Hepatocyte (in vitro differentiated cells): ENCODE data around the gene DCT. TPM values are rescaled to one million over a fixed set of nuclear protein-coding genes. Genes with fewer than 3 reads are reported as not detected.

Experiments used
- DNase-seq: peaks from one replicate; pipeline ENCODE4 v3.0.0-alpha.2; 2016; ENCODE audit warnings: low spot score
- H2AFZ ChIP-seq: fragments of 200-600 bp; sonication (generic); 2 replicates; pipeline ENCODE4 v1.6.0; 2016; ENCODE audit warnings: antibody characterized with exemption, mild to moderate bottlenecking
- H3K27ac ChIP-seq: fragments of 200-600 bp; sonication (generic); 2 replicates; pipeline ENCODE4 v1.5.1; 2016; ENCODE audit warnings: mild to moderate bottlenecking
- H3K27me3 ChIP-seq: fragments of 200-600 bp; sonication (generic); 2 replicates; pipeline ENCODE4 v1.6.1; 2016
- H3K36me3 ChIP-seq: fragments of 200-600 bp; sonication (generic); replicated peaks from 2 replicates; pipeline ENCODE4 v1.5.1; 2016; ENCODE audit warnings: low read depth; ENCODE audit not compliant: insufficient read depth
- H3K4me1 ChIP-seq: fragments of 200-600 bp; sonication (generic); 2 replicates; pipeline ENCODE4 v1.5.1; 2016; ENCODE audit warnings: mild to moderate bottlenecking, moderate library complexity; ENCODE audit not compliant: insufficient read depth
- H3K4me2 ChIP-seq: fragments of 200-600 bp; sonication (generic); 2 replicates; pipeline ENCODE4 v1.6.0; 2016
- H3K4me3 ChIP-seq: fragments of 200-600 bp; sonication (generic); 2 replicates; pipeline ENCODE4 v1.5.1; 2016; ENCODE audit warnings: mild to moderate bottlenecking
- H3K79me2 ChIP-seq: fragments of 200-600 bp; sonication (generic); 2 replicates; pipeline ENCODE4 v1.6.0; 2017; ENCODE audit warnings: mild to moderate bottlenecking
- H3K9me2 ChIP-seq: fragments of 200-600 bp; sonication (generic); replicated peaks from 2 replicates; pipeline ENCODE4 v1.6.0; 2017; ENCODE audit warnings: mild to moderate bottlenecking; ENCODE audit not compliant: insufficient read depth
- H3K9me3 ChIP-seq: fragments of 200-600 bp; sonication (generic); 2 replicates; pipeline ENCODE4 v1.5.1; 2016; ENCODE audit warnings: low read depth, mild to moderate bottlenecking
- H4K20me1 ChIP-seq: fragments of 200-600 bp; sonication (generic); 2 replicates; pipeline ENCODE4 v1.6.0; 2016; ENCODE audit warnings: mild to moderate bottlenecking; ENCODE audit not compliant: insufficient read depth, poor library complexity, severe bottlenecking
- CTCF ChIP-seq: fragments of 200-600 bp; sonication (generic); IDR thresholded peaks from 2 replicates; pipeline ENCODE4 v1.5.1; 2016; ENCODE audit warnings: antibody characterized with exemption, mild to moderate bottlenecking; ENCODE audit not compliant: poor library complexity
- EZH2 ChIP-seq: fragments of 200-600 bp; sonication (generic); IDR thresholded peaks from 2 replicates; pipeline ENCODE4 v1.6.1; 2016; ENCODE audit warnings: antibody characterized with exemption, mild to moderate bottlenecking, borderline replicate concordance
- EZH2phosphoT487 ChIP-seq: fragments of 200-600 bp; sonication (generic); IDR thresholded peaks from one replicate; pipeline ENCODE4 v1.6.1; 2018; ENCODE audit warnings: antibody characterized with exemption, mild to moderate bottlenecking, low read depth, moderate library complexity; ENCODE audit not compliant: unreplicated experiment, severe bottlenecking
- WGBS: methylation state at CpG from one replicate; pipeline ENCODE4 v1.1.6; 2016; ENCODE audit warnings: low lambda C conversion rate; ENCODE audit errors: missing lambda C conversion rate; 5-methylcytosine and 5-hydroxymethylcytosine counted together
- polyA plus RNA-seq: library from polyadenylated mRNA; unstranded; fragments of >200 nt; fragmentation: Nextera tagmentation; extraction: Ambion mirVana; gene quantifications from 2 replicates; pipeline ENCODE4 v1.2.1, GENCODE V29; 2016
- total RNA-seq: library from RNA; depleted of rRNA; stranded (reverse); fragments of >200 nt; gene quantifications from 2 replicates; pipeline ENCODE4 v1.2.3, GENCODE V29; 2014

Gene DCT
- total and polyA plus RNA-seq, 2 experiments from 2014 or later = not detected

GRCh38 chr13:94400874-94401273, 78.6 kb downstream of the DCT start:
- no peak overlapping the region for H3K4me3 ChIP-seq
- H3K36me3 ChIP-seq = no peaks in the 10 kb centered on the region

GRCh38 chr13:94399812-94400211, 79.7 kb downstream of the DCT start:
- no peak for DNase-seq
- TF ChIP-seq EZH2 (no peak), EZH2phosphoT487 (no peak), CTCF (no peak)
- Histone ChIP-seq H3K9me3 (no peaks in the 10 kb centered on the region), H3K4me3 (no peak overlapping the region), H3K4me1 (no peaks in the 10 kb centered on the region), H3K27ac (no peak overlapping the region), H3K27me3 (no peaks in the 10 kb centered on the region), H2AFZ (no peak overlapping the region), H4K20me1 (no peaks in the 10 kb centered on the region), H3K79me2 (no peaks in the 10 kb centered on the region), H3K36me3 (no peaks in the 10 kb centered on the region), H3K4me2 (no peak overlapping the region), H3K9me2 (no peaks in the 10 kb centered on the region)

More at GRCh38 chr13:94400874-94401273, 78.6 kb downstream of the DCT start:
- no peaks in the 10 kb centered on the region for H3K9me2 ChIP-seq
- no peaks in the 10 kb centered on the region for H3K9me3 ChIP-seq
- no peaks in the 10 kb centered on the region for H3K27me3 ChIP-seq
- no peak overlapping the region for H2AFZ ChIP-seq
- H3K4me1 ChIP-seq = no peaks in the 10 kb centered on the region
- no peak for TF ChIP-seq EZH2
- TF ChIP-seq CTCF = no peak
- no peaks in the 10 kb centered on the region for H3K79me2 ChIP-seq
- no peaks in the 10 kb centered on the region for H4K20me1 ChIP-seq
- WGBS = 76% methylated on average over 4 of the region's 4 CpGs
- no peak overlapping the region for H3K27ac ChIP-seq
- DNase-seq = no peak
- H3K4me2 ChIP-seq = no peak overlapping the region

- no peak overlapping the region for H2AFZ ChIP-seq
- no peak for TF ChIP-seq EZH2phosphoT487
- no peak for TF ChIP-seq CTCF
- no peaks in the 10 kb centered on the region for H3K4me1 ChIP-seq
- 73% methylated on average over 5 of the region's 5 CpGs for WGBS
- no peaks in the 10 kb centered on the region for H3K36me3 ChIP-seq
- H3K4me3 ChIP-seq = no peak overlapping the region
- H3K9me3 ChIP-seq = no peaks in the 10 kb centered on the region
- no peaks in the 10 kb centered on the region for H3K9me2 ChIP-seq
- H3K79me2 ChIP-seq = no peaks in the 10 kb centered on the region
- DNase-seq = no peak
- H4K20me1 ChIP-seq = no peaks in the 10 kb centered on the region
- H3K4me2 ChIP-seq = no peak overlapping the region
- H3K27ac ChIP-seq = no peak overlapping the region
- H3K27me3 ChIP-seq = no peaks in the 10 kb centered on the region
These were observed 83.6 kb downstream of the DCT start for GRCh38 chr13:94395860-94396259.

GRCh38 chr13:94394723-94395122, 84.8 kb downstream of the DCT start:
- DNase-seq = no peak

More at GRCh38 chr13:94394723-94395122, 84.8 kb downstream of the DCT start:
- TF ChIP-seq EZH2phosphoT487 (no peak), CTCF (no peak), EZH2 (no peak)
- Histone ChIP-seq H3K4me1 (no peaks in the 10 kb centered on the region), H3K9me3 (no peaks in the 10 kb centered on the region), H3K27ac (no peak overlapping the region), H2AFZ (no peak overlapping the region), H3K36me3 (no peaks in the 10 kb centered on the region), H3K27me3 (no peaks in the 10 kb centered on the region), H3K79me2 (no peaks in the 10 kb centered on the region), H4K20me1 (no peaks in the 10 kb centered on the region), H3K4me3 (no peak overlapping the region), H3K4me2 (no peak overlapping the region), H3K9me2 (no peaks in the 10 kb centered on the region)
- 93% methylated on average over 4 of the region's 4 CpGs for WGBS
